Endothelial cell of umbilical vein (primary cell): Measurements from ENCODE around the gene PAGR1.

Experiments
- EZH2 ChIP-seq: IDR thresholded peaks from 2 replicates; pipeline ENCODE4 v1.6.1; 2012; ENCODE audit warnings: borderline replicate concordance, low read depth, mild to moderate bottlenecking, moderate library complexity, low read length, inconsistent platforms; ENCODE audit not compliant: severe bottlenecking
- POLR2A ChIP-seq: IDR thresholded peaks from 2 replicates; pipeline ENCODE4 v1.6.1; 2012; ENCODE audit warnings: low read depth, mild to moderate bottlenecking, control low read depth, low read length
- TF ChIP-seq, protein P1 (sequence below), 2 donors: IDR thresholded peaks; 1 replicate in 1 of 2; 2 replicates in 1 of 2; pipeline ENCODE4 v1.5.1; 2011; ENCODE audit warnings: low read length in 2 of 2, mild to moderate bottlenecking in 2 of 2, moderate library complexity in 2 of 2, control low read depth in 1 of 2, inconsistent platforms in 1 of 2, low read depth in 1 of 2; ENCODE audit not compliant: insufficient read depth in 1 of 2; ENCODE audit errors: extremely low read depth in 1 of 2

DNA sequence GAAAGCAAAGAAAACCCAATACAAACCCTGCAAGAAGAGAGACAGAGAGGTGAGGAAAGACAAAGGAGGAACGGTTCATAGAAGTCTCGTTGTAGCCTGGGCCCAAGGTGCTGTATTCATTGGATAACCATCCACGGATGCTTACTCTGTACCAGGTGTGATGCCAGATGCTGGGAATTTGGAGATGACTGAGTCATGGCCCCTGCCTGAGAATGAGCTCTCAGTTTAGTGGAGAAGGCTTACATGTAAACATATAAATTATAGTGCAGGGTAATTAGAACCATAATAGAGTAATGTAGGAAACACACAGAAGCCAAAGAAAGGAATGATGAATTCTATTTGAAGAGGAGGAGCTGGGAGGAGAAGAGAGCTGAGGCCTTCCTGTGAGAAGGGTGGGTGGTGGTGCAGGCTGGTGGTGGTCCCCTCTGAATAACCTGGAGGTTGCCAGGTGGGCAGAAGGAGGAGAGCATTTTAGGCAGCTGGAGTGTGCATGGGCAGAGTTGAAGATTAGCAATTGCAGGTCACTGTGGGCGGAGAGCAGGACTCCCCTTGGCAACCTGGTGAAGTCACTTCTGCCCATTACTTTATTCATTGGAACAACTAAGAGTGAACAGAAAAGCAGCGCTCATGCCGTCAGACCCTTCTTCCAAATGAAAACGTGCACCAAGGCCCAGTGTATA, 45.6 kb upstream of the PAGR1 start:
- TF ChIP-seq, protein P1, sequence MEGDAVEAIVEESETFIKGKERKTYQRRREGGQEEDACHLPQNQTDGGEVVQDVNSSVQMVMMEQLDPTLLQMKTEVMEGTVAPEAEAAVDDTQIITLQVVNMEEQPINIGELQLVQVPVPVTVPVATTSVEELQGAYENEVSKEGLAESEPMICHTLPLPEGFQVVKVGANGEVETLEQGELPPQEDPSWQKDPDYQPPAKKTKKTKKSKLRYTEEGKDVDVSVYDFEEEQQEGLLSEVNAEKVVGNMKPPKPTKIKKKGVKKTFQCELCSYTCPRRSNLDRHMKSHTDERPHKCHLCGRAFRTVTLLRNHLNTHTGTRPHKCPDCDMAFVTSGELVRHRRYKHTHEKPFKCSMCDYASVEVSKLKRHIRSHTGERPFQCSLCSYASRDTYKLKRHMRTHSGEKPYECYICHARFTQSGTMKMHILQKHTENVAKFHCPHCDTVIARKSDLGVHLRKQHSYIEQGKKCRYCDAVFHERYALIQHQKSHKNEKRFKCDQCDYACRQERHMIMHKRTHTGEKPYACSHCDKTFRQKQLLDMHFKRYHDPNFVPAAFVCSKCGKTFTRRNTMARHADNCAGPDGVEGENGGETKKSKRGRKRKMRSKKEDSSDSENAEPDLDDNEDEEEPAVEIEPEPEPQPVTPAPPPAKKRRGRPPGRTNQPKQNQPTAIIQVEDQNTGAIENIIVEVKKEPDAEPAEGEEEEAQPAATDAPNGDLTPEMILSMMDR (IDR thresholded peaks at IDR 0.05; ENCODE audit: extremely low read depth in 1 of 2, insufficient read depth in 1 of 2, low read depth in 1 of 2, low read length in 2 of 2): no peak
- TF ChIP-seq EZH2 (no peak), POLR2A (no peak)
